Thyroid gland (tissue), 4 donors: ENCODE data around the gene SOSTDC1. TPM values are rescaled to one million over a fixed set of nuclear protein-coding genes. Genes with fewer than 3 reads are reported as not detected.

Experiments used
- DNase-seq, 2 donors: peaks; one replicate each; pipeline ENCODE4 v3.0.0-alpha.2; 2019
- H3K27ac ChIP-seq, 3 donors: fragments of 200-600 bp; sonication (generic); 1 replicate in 2 of 3; 2 replicates in 1 of 3; pipeline ENCODE4 v1.5.1; 2016 to 2019; ENCODE audit warnings: mild to moderate bottlenecking in 1 of 3, moderate library complexity in 1 of 3
- H3K27me3 ChIP-seq: fragments of 200-600 bp; sonication (generic); one replicate; pipeline ENCODE4 v1.5.1; 2019
- H3K36me3 ChIP-seq, 2 donors: fragments of 200-600 bp; sonication (generic); one replicate each; pipeline ENCODE4 v1.5.1; 2016 to 2019
- H3K4me1 ChIP-seq, 2 donors: fragments of 200-600 bp; sonication (generic); one replicate each; pipeline ENCODE4 v1.5.1; 2017 to 2019
- H3K4me3 ChIP-seq, 3 donors: fragments of 200-600 bp; sonication (generic); replicated peaks in 1 of 3; 1 replicate in 2 of 3; 2 replicates in 1 of 3; pipeline ENCODE4 v1.5.1; 2016; ENCODE audit warnings: mild to moderate bottlenecking in 1 of 3
- H3K9me3 ChIP-seq: fragments of 200-600 bp; sonication (generic); one replicate; pipeline ENCODE4 v1.5.1; 2017
- POLR2A ChIP-seq, 2 donors: fragments of 450-650 bp; IDR thresholded peaks; one replicate each; pipeline ENCODE4 v1.6.1; 2017; ENCODE audit warnings: antibody characterized with exemption in 2 of 2, mild to moderate bottlenecking in 2 of 2, moderate library complexity in 1 of 2
- WGBS, 2 donors: methylation state at CpG; one replicate each; pipeline ENCODE4 v1.1.5; 2017; 5-methylcytosine and 5-hydroxymethylcytosine counted together
- intact Hi-C: fragments of 100-400 bp; cut with DNase I; formaldehyde crosslinking; loops from one replicate; pipeline ENCODE4 v1.15.1; 2023
- total RNA-seq, 4 donors: library from RNA; depleted of rRNA; stranded (reverse); fragments of >200 nt; gene quantifications; one replicate each; pipeline ENCODE4 v1.2.3, GENCODE V29; 2016
- TF ChIP-seq, protein P1 (sequence below), 6 experiments: fragments of 200-600 bp in 3 of 6; fragments of 450-650 bp in 3 of 6; sonication (generic) in 3 of 6; IDR thresholded peaks; one replicate each; pipeline ENCODE4 v1.5.1; 2016 to 2019; ENCODE audit warnings: antibody characterized with exemption in 6 of 6, mild to moderate bottlenecking in 2 of 6, inconsistent platforms in 1 of 6, moderate library complexity in 1 of 6

SOSTDC1 gene
- total RNA-seq, 4 donors from 2014 or later = 1.1 to 4.6 (median 2.7) TPM; not detected in 1

GRCh38 chr7:16494955-16495719, 29.6 kb upstream of the SOSTDC1 start:
- H3K9me3 ChIP-seq = no peaks in the 10 kb centered on the region
- intact Hi-C loops = no loop called here
- no peaks in the 10 kb centered on the region for H3K4me1 ChIP-seq
- DNase-seq = no peak
- H3K27ac ChIP-seq = no peak overlapping the region
- no peaks in the 10 kb centered on the region for H3K27me3 ChIP-seq
- TF ChIP-seq POLR2A (IDR thresholded peaks at IDR 0.05) = no peak
- TF ChIP-seq, protein P1, sequence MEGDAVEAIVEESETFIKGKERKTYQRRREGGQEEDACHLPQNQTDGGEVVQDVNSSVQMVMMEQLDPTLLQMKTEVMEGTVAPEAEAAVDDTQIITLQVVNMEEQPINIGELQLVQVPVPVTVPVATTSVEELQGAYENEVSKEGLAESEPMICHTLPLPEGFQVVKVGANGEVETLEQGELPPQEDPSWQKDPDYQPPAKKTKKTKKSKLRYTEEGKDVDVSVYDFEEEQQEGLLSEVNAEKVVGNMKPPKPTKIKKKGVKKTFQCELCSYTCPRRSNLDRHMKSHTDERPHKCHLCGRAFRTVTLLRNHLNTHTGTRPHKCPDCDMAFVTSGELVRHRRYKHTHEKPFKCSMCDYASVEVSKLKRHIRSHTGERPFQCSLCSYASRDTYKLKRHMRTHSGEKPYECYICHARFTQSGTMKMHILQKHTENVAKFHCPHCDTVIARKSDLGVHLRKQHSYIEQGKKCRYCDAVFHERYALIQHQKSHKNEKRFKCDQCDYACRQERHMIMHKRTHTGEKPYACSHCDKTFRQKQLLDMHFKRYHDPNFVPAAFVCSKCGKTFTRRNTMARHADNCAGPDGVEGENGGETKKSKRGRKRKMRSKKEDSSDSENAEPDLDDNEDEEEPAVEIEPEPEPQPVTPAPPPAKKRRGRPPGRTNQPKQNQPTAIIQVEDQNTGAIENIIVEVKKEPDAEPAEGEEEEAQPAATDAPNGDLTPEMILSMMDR (IDR thresholded peaks at IDR 0.05) = no peak
- H3K36me3 ChIP-seq = no peaks in the 10 kb centered on the region
- WGBS, 2 donors = 85 to 89% methylated on average over 4 of the region's 4 CpGs
- H3K4me3 ChIP-seq = no peak overlapping the region

DNA sequence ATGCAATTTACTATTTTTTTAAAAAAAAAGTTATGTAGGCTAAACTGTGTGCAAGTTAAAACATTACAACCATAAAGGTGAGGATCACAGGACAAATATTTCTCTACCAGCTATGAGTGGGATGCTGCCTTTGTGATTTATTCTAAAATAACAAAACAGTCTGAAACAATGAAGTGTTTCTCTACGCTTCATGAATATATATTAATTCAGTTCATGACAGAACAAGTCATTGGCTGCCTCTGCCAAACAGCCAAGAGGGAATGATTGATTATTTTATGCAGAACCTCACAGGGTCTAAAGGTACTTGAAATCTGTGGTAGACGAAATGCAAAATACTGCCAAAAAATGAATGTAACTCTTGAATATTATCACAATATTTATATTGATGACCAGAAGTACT, 29.0 kb upstream of the SOSTDC1 start:
- no peak for DNase-seq
- no peaks in the 10 kb centered on the region for H3K36me3 ChIP-seq
- no peak overlapping the region for H3K27ac ChIP-seq
- TF ChIP-seq, protein P1 (IDR thresholded peaks at IDR 0.05) = no peak
- TF ChIP-seq POLR2A (IDR thresholded peaks at IDR 0.05) = no peak
- H3K9me3 ChIP-seq = no peaks in the 10 kb centered on the region
- WGBS, 2 donors = 90 to 96% methylated on average over 2 of the region's 2 CpGs
- no peaks in the 10 kb centered on the region for H3K27me3 ChIP-seq
- intact Hi-C loops = no loop called here
- H3K4me1 ChIP-seq = no peaks in the 10 kb centered on the region
- no peak overlapping the region for H3K4me3 ChIP-seq

GRCh38 chr7:16493266-16493665, 27.7 kb upstream of the SOSTDC1 start:
- WGBS, 2 donors = 91 to 95% methylated on average over 2 of the region's 2 CpGs
- H3K9me3 ChIP-seq = no peaks in the 10 kb centered on the region
- no peak overlapping the region for H3K4me3 ChIP-seq
- no peak overlapping the region for H3K27ac ChIP-seq
- TF ChIP-seq, protein P1 (IDR thresholded peaks at IDR 0.05) = no peak
- TF ChIP-seq POLR2A (IDR thresholded peaks at IDR 0.05) = no peak
- intact Hi-C loops = no loop called here
- no peaks in the 10 kb centered on the region for H3K4me1 ChIP-seq
- no peaks in the 10 kb centered on the region for H3K36me3 ChIP-seq
- no peak for DNase-seq
- no peaks in the 10 kb centered on the region for H3K27me3 ChIP-seq

DNA sequence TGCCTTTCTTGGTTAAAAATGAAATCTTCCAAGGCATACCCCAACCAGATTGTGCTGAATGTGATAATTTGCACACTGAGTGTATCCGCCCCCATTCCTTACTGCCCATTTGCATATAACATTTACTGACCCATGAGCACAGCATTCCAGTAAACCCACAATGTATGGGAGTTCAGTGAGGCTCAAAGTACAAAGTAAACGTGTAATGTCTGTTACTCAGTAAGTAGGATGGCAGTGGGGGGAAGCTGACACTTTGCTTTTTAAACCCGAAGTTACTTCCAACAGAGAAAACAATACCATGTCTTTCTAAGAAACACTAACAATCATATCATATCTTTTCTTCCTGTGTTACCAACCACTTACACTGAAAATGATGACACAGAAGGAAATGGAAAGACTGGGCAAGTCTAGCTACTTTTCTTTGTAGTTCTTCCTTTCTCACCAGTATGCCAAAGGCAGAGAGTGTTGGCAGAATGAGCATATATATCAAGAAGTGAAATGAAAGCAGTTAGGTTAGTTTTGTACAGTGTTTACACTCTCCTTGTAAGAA, 27.1 kb upstream of the SOSTDC1 start:
- Histone ChIP-seq H3K4me3 (no peak overlapping the region), H3K9me3 (no peaks in the 10 kb centered on the region), H3K27me3 (no peaks in the 10 kb centered on the region), H3K27ac (no peak overlapping the region), H3K36me3 (no peaks in the 10 kb centered on the region), H3K4me1 (no peaks in the 10 kb centered on the region)
- TF ChIP-seq POLR2A (IDR thresholded peaks at IDR 0.05) = no peak
- TF ChIP-seq, protein P1 (IDR thresholded peaks at IDR 0.05) = no peak
- 60 to 74% methylated on average over 3 of the region's 3 CpGs for WGBS, 2 donors
- DNase-seq = no peak
- intact Hi-C loops = no loop called here

DNA sequence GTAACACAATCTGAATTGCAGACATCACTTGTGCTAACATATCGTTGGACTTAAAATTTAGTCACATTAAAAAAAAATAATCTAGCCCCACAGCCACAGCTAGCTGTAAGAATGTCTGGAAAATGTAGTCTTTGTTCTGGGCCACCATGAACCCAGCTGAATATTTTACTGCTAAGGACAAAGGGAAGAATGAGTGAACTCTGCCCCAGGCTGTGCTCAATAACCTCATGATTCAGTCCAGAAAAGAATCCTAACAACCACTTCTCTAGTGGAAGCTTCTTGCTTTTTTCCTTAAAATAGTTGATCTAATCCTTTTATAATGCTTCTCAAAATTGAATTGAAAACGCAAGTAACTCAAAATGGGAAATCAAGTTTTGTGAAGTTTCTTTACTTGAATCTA, 25.6 kb upstream of the SOSTDC1 start:
- intact Hi-C loops = no loop called here
- H3K36me3 ChIP-seq = no peaks in the 10 kb centered on the region
- WGBS, 2 donors = 86 to 96% methylated on average over 2 of the region's 2 CpGs

More for the DNA sequence above, 25.6 kb upstream of the SOSTDC1 start:
- no peaks in the 10 kb centered on the region for H3K27me3 ChIP-seq
- no peak for DNase-seq
- H3K4me1 ChIP-seq = no peaks in the 10 kb centered on the region
- TF ChIP-seq, protein P1 (IDR thresholded peaks at IDR 0.05) = no peak
- TF ChIP-seq POLR2A (IDR thresholded peaks at IDR 0.05) = no peak
- H3K27ac ChIP-seq = no peak overlapping the region
- no peaks in the 10 kb centered on the region for H3K9me3 ChIP-seq
- H3K4me3 ChIP-seq = no peak overlapping the region
